Myocyte (in vitro differentiated cells): ENCODE measurements around the gene RAP1GAP. TPM values are rescaled to one million over a fixed set of nuclear protein-coding genes. Genes with fewer than 3 reads are reported as not detected.

Experiments
- DNase-seq: peaks from one replicate; pipeline ENCODE4 v3.0.0-alpha.2; 2012; ENCODE audit warnings: low read depth
- total RNA-seq: library from RNA; depleted of rRNA; stranded (reverse); fragments of >200 nt; gene quantifications from 2 replicates; pipeline ENCODE4 v1.2.3, GENCODE V29; 2014

RAP1GAP gene
- total RNA-seq, 1 donor from 2014 or later: 0.21 TPM

DNA sequence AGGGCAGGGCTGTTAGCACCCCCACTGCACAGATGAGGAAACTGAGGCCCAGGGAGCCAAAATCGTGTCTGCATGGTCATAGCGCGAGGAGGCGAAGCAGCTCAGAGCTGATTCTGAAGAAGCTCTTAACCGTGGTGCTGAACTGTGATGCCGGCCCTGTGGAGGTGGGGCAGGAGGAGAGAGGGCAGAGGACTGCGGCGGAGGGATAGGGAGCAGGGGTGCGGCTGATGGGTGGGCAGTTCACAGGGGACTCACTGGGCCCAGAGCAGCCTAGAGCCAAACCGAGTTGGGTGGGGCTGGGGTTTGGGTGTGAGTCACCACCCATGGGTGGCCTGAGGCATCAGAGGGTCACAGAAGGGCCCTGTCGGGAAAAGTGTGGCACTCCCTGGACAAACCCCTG, 74.7 kb downstream of the RAP1GAP start:
- peak; percentile 31 for DNase-seq

DNA sequence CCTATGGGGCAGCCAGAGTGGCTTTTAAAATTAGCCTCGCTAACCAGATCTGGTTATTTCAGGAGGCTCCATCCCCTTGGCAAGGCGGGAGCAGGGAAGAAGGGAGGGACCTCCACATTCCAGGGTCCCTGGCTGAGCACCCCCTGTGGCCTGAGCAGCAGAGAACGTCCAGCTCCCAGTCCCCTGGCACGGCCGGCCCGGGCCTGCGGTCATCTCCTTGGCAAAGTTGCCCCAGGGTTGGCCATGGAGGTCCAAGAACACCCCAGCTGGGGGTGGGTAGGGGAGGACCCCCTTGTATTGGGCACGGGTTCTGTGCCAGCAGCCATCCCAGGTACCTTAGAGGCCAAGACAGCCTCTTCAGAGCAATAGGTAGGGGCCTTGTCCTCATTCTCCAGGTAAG, 75.9 kb downstream of the RAP1GAP start:
- DNase-seq: no peak

DNA sequence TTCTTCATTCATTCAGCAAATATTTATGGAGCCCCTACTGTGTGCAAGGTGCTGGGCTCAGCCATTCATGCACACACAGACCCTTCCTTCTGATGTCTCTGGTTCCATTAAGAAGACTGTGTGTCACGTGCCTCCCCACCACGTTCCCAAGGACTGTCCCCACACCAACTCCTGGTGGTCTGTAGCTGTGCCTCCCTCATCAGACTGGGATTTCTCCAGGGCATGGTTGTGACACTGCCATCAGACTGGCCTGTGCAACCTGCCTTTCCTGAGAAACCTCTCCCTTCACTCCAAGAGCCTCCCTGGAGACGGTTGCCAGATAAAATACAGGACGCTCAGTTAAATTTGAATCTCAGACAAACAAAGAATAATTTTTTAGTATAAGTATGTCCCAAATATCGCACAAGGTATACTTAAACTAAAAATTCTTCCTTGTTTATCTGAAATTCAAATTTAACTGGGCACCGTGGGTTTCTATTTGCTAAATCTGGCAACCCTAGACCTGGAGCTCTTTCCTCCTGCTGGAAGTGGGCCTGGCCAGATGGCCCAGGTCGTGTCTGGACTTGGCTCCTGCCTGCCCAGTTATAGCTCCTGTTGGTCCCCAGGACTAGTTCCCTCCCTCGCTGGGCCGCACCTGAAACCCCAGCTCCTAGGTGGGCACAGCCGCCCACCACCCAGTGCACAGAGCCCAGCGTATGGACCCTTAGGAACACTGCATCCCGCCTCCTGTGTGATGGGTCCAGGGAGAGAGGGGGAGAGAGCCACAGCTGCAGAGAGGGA, 76.9 kb downstream of the RAP1GAP start:
- no peak for DNase-seq

DNA sequence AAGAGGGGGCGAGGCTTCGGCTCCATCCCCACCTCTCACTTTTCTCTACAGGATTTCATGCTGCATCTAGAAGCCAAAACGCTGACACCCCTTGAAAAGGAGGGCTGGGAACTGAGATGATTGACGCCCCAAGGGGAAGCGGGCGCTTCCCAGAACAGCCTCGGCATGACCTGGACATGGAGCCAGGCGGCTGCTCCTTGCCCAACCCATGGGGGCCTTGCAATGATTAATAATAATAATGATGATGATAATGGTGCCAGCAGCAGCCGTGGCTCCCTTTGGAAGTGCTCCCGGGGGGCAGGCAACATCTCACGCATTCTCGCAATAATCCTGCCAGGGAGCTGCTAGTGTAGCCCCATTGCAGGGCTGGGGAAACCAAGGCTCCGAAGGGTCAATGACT, 78.2 kb downstream of the RAP1GAP start:
- no peak for DNase-seq

DNA sequence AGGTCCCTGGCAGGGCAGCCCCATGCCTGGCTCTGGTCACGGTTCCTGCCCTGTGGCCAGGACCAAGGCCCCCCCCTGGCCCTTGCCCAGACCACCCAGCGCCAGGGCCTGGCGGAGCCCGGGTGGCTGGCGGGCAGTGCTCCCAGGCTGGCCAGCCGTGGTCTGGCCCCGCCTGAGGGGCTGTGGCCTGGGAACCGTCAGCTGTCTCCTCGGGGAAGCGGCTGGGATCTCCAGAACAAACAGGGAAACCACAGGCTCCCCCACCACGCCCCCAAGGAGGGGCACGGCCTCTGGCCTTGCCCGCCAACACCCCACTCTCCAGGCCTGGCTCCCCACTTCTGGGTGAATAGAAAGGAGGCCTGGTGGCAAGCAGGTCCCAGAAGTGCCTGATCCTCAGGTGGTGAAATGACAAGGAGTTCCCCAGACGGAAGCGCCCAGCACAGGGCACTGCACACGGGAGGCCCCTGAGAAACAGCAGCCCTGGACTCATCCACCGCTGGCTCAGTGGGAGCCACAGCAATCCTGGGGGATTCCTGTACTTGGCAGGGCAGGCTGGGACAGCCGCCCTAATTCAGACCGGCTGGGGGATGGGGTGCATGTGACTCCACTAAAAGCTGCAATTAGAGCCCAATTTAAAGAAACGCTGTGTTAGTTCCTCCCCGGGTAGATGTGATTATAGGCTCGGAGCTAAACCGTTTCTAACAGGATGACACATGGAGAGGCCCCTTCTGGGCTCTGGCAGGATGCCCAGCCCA, 78.9 kb downstream of the RAP1GAP start:
- peak; percentile 82 for DNase-seq

DNA sequence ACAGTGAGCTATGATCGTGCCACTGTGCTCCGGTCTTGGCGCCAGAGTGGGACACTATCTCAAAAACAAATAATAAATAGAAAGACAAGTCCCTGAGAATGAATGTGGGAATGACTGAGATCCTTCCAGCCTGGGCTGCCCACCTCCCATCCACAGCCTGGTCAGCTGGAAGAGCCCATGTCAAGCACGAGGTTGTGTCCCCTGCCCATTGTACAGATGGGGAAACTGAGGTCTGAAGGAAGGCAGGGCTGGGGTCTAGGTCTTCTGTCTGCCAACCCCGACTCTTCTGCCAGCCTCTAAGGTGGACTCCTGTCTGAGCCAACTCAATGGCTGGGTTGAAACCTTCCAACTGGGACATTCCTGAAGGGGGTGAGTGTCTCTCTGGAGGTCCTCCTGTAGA, 79.5 kb downstream of the RAP1GAP start:
- no peak for DNase-seq

DNA sequence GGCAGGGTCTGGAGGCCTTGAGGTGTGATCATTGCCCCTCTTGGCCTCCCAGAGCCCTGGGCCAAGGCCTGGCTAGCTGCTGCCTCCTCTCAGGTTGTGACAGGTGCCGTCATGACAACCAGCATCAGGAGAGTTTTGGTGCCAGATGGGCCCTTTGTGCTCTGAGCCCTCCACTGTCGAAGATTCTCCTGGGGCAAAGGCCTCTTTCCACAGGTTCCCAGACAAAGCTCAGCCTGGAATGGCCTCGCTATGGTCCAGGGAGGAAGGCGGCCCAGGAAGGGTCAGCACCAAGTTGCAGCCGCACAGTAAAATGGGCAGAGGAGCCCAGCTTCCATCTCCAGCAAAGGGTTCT, 81.6 kb downstream of the RAP1GAP start:
- DNase-seq: no peak

DNA sequence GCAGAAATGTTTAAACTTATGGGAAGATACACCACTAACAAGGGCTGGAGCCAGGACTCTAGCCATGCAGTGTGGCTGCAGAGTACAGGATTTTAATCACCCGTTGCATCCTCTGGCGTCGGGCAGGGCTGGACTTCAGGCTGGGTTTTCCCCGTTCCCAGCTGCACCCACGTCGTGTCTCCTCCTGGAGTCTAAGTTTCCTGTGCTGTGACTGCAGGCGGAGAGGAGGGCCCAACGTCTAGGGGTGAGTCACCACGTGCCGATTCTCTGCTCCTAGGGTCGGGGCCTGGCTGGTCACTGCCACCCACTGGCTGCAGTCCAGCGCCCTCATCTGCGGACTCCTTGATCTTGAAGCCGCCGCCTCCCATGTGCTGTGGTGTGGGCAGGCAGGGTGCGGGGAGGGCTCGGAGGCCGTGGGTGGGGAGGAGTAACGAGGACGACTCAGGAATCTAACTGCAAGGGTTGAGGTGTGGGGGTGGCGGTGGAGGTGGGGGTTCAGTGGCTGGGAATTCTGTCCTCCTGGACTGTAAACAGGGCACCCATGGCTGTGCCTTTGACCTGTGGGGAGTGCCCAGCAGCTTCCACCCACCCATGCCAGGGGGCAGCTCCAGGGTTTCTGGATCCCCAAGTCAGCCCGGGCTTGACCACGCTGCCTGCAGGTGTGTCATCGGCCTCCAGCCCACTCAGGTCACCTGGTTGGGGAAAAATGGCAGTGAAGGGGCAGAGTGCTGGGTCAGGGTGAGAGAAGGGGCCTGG, 82.1 kb downstream of the RAP1GAP start:
- DNase-seq: peak; percentile 95

DNA sequence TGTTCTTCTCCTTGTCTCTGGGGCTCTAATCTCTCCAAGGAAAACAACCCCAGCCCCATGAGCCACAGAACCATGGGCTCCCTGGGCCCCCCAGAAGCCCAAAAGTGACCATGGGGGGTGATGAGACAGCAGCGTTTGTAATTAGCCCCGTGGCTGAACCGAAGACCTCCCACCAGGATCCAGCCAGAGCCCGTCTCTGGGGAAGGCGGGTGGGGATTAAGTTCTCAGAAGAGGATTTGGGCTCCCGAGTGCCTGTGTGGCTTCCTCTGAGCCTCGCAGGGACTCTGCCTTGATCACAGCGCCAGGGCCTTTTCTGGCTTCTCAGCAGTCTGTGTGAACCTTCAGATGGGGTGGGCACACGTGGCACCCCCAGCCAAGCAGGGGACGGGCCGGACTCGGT, 82.9 kb downstream of the RAP1GAP start:
- no peak for DNase-seq

DNA sequence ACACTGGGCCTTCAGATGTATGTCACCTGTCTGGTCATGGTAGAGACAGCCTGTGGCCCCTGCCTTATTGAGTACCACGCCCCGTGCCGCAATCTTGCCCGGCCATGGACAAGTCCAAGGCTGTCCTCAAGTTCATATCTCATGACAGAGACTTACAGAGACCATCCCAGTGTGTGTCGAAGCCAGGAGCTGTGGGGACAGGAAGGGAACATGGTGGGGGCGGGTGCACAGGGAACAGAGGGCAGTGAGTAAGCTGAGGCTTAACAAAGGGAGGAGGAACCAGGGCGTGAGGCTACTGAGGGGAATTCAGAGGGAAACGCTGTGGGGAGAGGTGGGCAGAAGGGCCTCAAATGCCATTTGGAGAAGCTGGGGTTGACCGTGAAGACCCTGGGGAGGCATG, 84.1 kb downstream of the RAP1GAP start:
- no peak for DNase-seq

DNA sequence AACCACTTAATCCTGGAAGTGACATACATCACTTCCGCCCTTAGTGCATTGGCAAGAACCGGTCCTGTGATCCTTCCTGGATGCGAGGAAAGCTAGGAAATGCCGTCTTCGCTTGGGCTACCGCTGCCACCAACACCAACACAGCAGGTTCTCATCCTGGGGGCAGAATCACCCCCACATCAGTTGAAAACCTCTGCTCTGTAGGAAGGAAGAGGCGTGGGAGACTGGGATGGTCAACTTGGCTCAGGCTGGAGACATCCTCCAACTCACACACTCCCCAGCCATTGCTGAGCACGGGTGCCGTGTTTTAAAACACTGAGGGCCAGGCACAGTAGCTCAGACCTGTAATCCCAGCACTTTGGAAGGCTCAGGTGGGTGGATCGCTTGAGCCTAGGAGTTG, 85.1 kb downstream of the RAP1GAP start:
- no peak for DNase-seq

DNA sequence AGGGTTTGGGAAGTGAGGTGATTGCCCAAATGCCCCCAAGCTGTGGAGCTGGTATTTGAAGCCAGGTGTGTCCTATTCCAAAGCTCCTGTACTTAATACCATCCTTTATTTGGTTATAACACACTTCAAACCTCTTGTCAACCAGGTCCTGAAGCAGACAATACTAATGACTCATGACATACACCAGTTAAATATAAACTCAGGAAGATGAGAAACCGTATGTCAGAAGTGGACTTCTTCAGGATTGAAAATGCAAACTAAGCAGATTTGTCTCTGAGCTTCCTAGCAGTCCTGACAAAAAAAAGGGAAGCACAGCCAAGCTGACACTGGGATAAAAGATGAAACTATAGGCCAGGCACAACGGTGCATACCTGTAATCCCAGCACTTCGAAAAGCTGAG, 89.4 kb downstream of the RAP1GAP start:
- no peak for DNase-seq

DNA sequence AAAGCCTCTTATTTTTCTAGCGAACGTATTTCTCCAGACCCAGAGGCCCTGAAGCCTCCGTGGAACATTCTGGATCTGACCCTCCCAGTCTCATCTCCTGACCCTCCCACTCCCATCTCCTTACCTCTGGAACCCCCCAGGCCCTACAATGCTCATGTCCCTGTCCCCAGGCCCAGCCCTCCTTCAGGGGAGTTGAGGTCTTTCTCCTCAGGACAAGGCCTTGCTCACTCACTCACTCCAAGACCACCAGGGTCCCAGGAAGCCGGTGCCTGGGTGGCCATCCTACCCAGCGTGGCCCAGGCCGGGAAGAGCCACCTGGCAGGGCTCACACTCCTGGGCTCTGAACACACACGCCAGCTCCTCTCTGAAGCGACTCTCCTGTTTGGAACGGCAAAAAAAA, 91.2 kb downstream of the RAP1GAP start:
- no peak for DNase-seq

DNA sequence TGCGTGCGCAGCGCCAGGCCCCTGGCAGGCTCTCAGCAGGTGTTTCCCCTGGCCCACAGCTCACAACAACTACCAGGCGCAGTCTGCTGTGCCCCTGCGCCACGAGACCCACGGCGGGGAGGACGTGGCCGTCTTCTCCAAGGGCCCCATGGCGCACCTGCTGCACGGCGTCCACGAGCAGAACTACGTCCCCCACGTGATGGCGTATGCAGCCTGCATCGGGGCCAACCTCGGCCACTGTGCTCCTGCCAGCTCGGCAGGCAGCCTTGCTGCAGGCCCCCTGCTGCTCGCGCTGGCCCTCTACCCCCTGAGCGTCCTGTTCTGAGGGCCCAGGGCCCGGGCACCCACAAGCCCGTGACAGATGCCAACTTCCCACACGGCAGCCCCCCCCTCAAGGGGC, 91.8 kb downstream of the RAP1GAP start:
- no peak for DNase-seq

DNA sequence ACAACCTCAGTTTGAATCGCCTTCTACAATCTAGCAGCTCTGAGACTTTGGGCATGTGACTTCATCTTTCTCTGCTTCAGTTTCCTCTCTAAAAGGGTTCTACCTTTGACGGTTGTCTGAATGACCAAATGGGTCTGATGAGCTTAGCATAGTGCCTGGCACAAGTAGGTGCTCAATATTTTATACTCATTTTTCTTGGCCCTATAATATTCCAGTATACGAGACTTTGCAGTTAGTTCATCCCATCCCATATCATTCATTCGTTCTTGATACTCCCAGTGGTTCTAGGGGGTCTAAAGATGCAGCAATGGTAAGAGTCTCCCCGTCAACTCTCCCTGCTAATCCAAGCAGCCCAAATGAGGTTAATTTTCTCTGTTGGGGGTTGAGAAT, 92.4 kb downstream of the RAP1GAP start:
- no peak for DNase-seq

DNA sequence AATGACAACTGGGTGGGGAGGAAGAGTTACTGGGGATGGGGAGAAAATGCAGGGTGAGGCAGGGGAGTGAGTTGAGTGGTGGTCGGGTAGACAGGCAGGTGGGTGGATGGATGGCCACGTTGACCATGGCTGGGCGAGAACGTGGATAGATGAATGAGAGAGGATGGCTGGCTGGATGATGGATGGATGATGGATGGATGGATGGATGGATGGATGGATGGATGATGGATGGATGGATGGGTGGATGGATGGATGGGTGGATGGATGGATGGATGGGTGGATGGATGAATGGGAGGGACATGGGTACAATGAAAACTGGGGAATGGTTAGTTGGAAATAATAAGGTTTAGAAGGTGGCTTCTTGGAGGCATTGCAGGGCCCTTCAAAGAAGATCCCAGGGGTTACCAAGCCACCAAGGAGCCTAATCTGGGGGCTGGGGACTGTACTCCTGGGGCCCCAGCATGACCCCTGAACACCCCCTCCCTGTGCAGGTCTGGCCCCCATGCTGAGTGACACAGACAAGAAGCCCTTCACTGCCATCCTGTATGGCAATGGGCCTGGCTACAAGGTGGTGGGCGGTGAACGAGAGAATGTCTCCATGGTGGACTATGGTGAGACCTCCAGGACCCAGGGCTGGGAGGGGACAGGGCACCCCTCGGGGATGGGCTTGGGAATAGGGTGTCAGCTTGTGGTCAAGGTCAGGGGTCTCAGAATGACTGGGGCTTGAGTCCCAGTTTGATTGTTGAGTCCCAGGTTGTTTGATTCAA, 92.9 kb downstream of the RAP1GAP start:
- no peak for DNase-seq

DNA sequence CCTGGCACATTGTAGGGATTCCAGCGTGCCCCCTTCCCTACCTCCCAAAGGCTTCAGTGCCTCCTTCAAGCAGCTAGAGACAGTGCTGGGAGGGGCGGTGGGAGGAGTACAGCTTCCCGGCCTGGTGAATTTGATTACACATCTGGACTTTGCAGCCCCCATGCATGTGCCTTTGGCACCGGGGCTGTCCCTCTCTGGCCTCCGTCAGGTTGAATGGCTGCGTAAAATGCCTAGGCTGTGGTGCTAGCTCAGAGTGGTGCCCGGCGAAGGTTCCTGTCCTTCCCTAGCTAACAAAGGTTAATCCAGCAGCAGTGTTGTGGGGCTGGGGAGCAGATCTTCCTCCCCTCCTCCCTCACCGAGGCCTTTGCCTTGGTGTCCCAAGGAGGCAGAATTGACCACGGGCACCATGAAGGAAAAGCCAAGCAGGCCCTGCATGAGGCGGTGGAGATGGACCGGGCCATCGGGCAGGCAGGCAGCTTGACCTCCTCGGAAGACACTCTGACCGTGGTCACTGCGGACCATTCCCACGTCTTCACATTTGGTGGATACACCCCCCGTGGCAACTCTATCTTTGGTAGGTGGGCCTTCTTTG, 93.7 kb downstream of the RAP1GAP start:
- no peak for DNase-seq

DNA sequence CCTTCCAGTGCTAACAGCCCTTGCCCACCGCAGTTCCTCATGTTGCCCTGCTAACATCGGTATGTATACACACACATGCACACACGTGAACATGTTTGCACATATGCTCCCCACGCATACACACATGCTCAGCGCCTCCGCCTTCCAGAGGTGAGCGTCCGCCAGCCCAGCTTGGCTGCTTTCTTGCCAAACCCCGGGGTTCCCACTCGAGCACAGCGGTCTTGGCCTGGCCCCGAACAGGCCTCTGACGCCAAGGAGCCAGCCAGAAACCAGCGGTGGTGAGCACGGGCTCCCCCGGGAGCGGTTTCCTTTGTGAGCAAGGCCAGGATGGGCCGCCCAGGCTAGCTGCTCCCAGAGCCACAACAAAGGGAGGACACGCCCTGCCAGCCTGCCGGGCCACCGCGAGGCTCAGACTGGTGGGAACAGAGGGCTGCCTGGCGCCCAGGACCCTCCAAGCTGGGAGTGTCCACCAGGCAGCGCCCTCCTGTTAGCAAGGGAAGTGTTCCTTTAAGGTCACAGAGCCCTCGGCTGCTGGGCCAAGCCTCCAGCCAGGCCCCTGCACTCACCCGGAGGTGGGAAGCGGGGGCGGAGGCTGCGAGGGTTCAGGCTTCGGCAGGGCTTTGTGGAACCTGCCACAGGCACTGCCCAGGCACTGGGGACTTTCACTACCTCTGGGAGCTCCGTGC, 94.5 kb downstream of the RAP1GAP start:
- peak; percentile 55 for DNase-seq

DNA sequence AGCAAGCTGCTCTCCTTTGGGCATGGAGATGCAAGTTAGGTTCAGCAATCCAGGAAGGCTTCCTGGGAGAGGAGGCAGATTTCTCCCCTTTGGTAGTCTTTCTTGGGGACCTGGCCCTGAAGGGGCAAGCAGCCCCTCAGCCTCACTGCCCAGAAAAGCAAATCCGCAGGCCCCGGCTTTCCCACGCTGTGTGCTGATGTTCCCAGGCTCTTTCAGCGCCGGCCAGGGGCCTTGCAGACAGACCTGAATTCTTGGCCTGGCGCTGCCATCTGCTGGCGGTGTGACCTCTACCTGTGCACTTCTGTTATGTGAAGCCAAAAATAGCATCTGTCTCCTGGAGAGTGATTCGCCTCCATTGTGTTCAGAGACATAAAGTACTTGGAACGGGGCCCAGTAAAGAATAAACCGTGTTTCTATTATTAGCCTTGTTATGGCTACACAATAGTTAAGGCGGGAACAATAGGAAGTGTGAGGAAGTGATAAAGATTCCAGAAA, 95.1 kb downstream of the RAP1GAP start:
- peak; percentile 81 for DNase-seq

DNA sequence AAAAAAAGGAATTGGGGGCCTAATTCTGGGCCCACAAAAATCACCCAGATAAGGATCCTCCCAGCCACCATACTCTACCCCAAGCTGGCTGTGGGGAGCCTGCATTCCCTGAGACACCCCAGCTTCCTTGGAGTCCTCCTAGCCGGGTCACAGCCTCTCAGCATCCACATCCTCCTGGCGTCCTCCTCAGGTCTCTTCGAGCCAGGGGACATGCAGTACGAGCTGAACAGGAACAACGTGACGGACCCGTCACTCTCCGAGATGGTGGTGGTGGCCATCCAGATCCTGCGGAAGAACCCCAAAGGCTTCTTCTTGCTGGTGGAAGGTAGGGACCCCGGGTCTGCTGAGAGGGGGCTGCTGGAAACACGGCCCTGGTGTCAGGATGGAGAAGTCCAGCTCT, 95.7 kb downstream of the RAP1GAP start:
- DNase-seq: no peak
